ENCODE data around the gene PSEN2. TPM values are rescaled to one million over a fixed set of nuclear protein-coding genes. Genes with fewer than 3 reads are reported as not detected.

PSEN2 gene
- total RNA-seq, 4 donors from 2014 or later: 25.5 to 34.3 (median 30.2) TPM

- no peak for TF ChIP-seq CTCF (IDR thresholded peaks at IDR 0.05)
- DNase-seq (ENCODE audit: low spot score): no peak
- no peak for ATAC-seq (ENCODE audit: low FRiP score)
These were observed 17.6 kb downstream of the PSEN2 start for GRCh38 chr1:226888021-226888420.

DNA sequence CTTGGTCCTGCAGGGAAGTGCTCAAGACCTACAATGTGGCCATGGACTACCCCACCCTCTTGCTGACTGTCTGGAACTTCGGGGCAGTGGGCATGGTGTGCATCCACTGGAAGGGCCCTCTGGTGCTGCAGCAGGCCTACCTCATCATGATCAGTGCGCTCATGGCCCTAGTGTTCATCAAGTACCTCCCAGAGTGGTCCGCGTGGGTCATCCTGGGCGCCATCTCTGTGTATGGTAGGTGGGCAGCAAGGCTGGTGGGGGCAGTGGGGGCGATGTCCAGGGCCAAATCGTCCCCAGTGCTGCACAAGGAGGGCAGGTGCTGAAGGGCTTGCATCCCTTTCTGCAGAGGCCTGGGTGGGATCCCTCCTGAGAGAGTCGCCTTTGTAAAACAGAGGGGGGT is 18.4 kb downstream of the PSEN2 start:
- no peak for TF ChIP-seq CTCF (IDR thresholded peaks at IDR 0.05)
- ATAC-seq (ENCODE audit: low FRiP score): no peak
- no peak for DNase-seq (ENCODE audit: low spot score)

DNA sequence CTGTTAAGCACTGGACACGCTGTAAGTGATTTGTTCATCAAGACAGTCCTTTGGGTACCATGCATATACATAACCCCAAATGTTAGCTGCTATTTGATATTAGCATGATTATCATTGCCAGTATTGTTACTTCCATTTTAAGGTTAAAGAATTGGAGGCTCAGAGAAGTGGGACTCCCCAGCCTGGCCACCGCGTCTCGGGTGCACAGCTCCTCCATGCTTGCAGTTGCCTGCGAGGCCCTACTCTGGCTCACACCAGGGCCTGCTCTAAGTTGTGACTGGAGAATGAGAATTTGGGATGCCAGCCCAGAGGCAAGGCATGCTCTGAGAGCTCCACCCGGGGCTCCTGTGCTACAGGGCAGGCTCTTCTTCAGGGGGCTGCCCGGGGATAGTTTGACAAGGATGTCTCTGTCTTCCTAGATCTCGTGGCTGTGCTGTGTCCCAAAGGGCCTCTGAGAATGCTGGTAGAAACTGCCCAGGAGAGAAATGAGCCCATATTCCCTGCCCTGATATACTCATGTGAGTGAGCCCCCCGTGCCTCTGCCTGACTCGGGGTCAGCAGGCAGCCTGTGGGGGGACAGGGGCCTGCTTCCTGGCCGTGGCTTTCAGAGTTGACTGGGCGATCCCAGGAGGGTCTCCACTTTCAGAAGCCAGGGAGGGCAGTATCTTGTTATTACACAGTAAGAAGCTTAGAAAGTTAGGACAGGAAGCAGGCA is 19.4 kb downstream of the PSEN2 start:
- DNase-seq (ENCODE audit: low spot score) (no peak), ATAC-seq (ENCODE audit: low FRiP score) (no peak)
- TF ChIP-seq CTCF (IDR thresholded peaks at IDR 0.05): no peak

DNA sequence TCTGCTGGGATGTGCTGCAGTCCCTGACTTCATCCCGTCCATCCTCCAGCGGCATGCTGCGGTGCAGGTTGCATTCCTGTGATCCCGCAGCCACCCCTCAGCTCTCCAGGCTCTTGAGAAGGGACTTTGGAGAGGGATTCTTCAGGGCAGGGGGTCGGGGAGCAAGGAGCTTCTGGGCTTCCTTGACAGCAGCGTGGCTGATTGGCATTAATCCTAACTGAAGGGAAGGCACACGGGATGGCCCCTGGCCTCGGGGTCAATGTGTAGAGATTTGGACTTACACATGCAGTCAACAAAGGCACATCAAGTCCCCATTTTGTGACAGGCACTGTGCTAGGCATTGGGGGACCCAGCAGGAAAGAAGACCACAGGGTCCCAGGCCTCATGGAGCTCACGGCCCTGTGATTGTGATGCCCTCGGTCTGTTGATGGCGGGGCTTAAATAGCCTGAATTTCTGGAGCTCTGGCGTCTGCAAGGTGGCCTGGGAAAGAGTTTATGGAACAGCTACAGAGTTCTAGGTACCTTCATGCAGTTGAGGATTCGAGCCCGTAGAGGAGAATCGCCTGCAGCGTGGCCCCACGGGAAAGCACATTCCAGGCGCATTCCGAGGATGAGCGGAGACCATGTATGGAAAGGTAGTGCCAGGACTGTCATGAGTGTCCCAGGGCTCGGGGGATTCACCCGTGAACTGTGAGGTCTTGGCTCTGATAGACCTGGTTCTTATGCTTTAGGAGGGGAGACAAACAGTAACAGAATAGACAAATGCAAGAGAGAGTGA is 20.1 kb downstream of the PSEN2 start:
- no peak for ATAC-seq (ENCODE audit: low FRiP score)
- TF ChIP-seq CTCF (IDR thresholded peaks at IDR 0.05): no peak
- no peak for DNase-seq (ENCODE audit: low spot score)

GRCh38 chr1:226891346-226891745 is 20.9 kb downstream of the PSEN2 start:
- DNase-seq (ENCODE audit: low spot score) (no peak), ATAC-seq (ENCODE audit: low FRiP score) (no peak)
- no peak for TF ChIP-seq CTCF (IDR thresholded peaks at IDR 0.05)

DNA sequence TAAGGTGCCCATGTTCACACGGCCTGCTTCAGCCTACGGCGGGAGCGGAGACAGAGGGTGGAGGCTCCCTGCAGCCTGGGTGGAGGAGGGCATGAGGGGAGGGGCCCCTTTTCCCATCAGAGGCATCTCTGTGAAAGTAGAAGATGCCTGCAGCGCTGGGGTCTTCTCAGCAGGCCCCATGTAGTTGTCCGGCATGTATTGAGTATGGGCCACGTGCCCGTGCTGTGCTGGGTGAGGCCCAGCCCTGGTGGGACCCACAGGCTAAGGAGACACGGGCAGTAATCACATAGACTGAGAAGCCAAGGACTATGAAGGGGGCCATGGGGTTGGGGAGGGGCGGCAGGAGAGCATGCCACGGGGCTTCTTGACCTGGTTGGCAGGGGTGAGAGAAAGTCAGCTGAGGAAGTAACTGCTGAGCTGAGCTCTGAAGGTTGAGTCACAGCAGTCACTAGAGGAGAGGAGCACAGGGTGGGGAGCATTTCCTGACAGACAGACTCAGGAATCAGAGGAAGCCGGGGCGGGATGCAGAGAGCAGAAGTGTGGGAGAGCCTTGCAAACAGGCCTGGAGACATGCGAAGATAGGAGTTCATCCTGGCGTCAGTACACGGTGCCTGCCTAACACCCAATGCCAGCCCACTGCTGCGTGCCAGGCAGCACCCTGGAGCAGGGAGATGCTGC is 21.6 kb downstream of the PSEN2 start:
- peak; percentile 65 for ATAC-seq (ENCODE audit: low FRiP score)

More for the DNA sequence above, 21.6 kb downstream of the PSEN2 start:
- TF ChIP-seq CTCF (IDR thresholded peaks at IDR 0.05): no peak
- DNase-seq (ENCODE audit: low spot score): no peak
